Activated T-helper 2 cell treated with anti-CD3 and anti-CD28 coated beads, Interferon-gamma antibody, Interleukin-2, Interleukin-4, amounts not matched to agents 10 μg/mL and 5 μg/mL and 100 μg/mL, durations not matched to agents 14 hours and 24 hours and 36 hours (primary cell): Measurements from ENCODE around the gene ZNF425. TPM values are rescaled to one million over a fixed set of nuclear protein-coding genes. Genes with fewer than 3 reads are reported as not detected.

Source experiments
- DNase-seq: peaks from one replicate; pipeline ENCODE4 v3.0.0; 2021; ENCODE audit warnings: low spot score
- H3K27ac Mint-ChIP-seq: one replicate; pipeline ENCODE4 v1.8.0; 2021; ENCODE audit warnings: mixed read lengths
- H3K27me3 Mint-ChIP-seq: one replicate; pipeline ENCODE4 v1.8.0; 2021; ENCODE audit warnings: low read depth, mixed read lengths
- H3K36me3 Mint-ChIP-seq: one replicate; pipeline ENCODE4 v1.8.0; 2021; ENCODE audit warnings: low read depth, mixed read lengths
- H3K4me1 Mint-ChIP-seq: one replicate; pipeline ENCODE4 v1.8.0; 2021; ENCODE audit warnings: low read depth, mixed read lengths
- H3K4me3 Mint-ChIP-seq: one replicate; pipeline ENCODE4 v1.8.0; 2021; ENCODE audit warnings: low read depth, mild to moderate bottlenecking, moderate library complexity, mixed read lengths
- H3K9me3 Mint-ChIP-seq: one replicate; pipeline ENCODE4 v1.8.0; 2021; ENCODE audit warnings: mixed read lengths
- intact Hi-C: fragments of 100-400 bp; cut with micrococcal nuclease; formaldehyde crosslinking; loops from one replicate; pipeline ENCODE4 v1.15.1; 2023
- total RNA-seq: library from RNA; stranded (reverse); gene quantifications from 2 replicates; pipeline ENCODE4 v1.2.3, GENCODE V29; 2022

The ZNF425 gene
- total RNA-seq, 1 donor from 2014 or later, result 0.39 TPM

DNA sequence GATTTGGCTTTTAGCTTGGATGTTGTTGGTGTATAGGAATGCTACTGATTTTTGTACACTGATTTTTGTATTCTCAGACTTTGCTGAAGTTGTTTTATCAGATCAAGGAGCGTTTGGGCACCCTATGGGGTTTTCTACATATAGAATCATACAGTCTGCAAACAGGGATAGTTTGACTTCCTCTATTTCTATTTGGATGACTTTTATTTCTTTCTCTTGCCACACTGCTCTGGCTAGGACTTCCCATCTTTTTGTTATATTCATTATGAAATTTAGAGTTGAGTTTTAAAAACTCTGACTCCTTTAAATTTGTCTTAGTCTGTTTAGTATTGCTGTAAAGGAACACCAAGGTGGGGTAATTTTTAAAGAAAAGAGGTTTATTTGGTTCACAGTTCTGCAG lies 40.3 kb downstream of the ZNF425 start:
- Mint-ChIP-seq H3K36me3 (peaks cover 46% of the 10 kb centered on the region), H3K27me3 (no peaks in the 10 kb centered on the region), H3K27ac (no peak overlapping the region), H3K4me1 (peaks cover 7% of the 10 kb centered on the region), H3K9me3 (peaks cover 17% of the 10 kb centered on the region), H3K4me3 (no peak overlapping the region)
- DNase-seq, result no peak
- intact Hi-C loops, result no loop called here

DNA sequence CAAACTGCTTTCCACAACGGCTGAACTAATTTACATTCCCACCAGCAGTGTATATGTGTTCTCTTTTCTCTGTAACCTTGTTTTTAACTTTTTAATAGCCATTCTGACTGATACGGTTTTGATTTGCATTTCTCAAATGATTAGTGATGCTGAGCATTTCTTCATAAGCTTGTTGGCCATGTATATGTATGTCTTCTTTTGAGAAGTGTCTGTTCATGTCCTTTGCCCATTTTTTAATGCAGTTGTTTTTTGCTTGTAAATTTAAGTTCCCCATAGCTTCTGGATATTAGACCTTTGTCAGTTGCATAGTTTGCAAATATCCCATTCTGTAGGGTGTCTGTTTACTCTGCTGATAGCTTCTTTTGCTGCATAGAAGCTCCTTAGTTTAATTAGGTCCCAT lies 41.7 kb downstream of the ZNF425 start:
- Mint-ChIP-seq H3K9me3 (peaks cover 17% of the 10 kb centered on the region), H3K27ac (no peak overlapping the region), H3K4me3 (no peak overlapping the region), H3K4me1 (peaks cover 2% of the 10 kb centered on the region), H3K27me3 (no peaks in the 10 kb centered on the region), H3K36me3 (peaks cover 46% of the 10 kb centered on the region)
- no peak for DNase-seq
- intact Hi-C loops, result no loop called here

DNA sequence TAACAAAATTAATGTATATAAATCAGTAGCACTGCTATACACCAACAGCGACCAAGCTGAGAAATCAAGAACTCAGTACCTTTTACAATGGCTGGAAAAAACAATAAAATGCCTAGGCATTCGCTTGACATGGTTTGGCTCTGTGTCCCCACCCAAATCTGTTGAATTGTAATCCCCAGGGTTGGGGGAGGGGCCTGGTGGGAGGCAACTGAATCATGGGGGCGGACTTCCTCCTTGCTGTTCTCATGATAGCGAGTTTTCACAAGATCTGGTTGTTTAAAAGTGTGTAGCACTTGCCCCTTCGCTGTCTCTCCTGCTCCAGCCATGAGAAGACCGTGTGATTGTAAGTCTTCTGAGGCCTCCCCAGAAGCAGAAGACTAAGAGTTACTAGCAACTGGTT lies 44.2 kb downstream of the ZNF425 start:
- Mint-ChIP-seq H3K9me3 (peaks cover 17% of the 10 kb centered on the region), H3K4me3 (no peak overlapping the region), H3K4me1 (no peaks in the 10 kb centered on the region), H3K27ac (no peak overlapping the region), H3K27me3 (no peaks in the 10 kb centered on the region), H3K36me3 (peaks cover 49% of the 10 kb centered on the region)
- intact Hi-C loops, result no loop called here
- no peak for DNase-seq

DNA sequence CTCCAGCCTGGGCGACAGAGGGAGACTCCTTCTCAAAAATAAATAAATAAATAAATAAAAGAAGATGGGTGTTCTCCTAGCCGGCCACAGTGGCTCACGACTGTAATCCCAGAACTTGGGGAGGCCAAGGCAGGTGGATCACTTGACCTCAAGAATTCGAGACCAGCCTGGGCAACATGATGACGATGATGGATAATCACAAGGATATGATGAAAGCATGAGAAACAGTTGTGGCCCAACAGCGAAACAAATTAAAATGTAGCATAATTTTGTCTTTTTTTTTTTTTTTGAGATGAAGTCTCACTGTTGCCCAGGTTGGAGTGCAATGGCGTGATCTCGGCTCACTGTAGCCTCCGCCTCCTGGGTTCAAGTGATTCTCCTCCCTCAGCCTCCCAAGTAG lies 48.5 kb downstream of the ZNF425 start:
- Mint-ChIP-seq H3K4me3 (no peak overlapping the region), H3K4me1 (peaks cover 5% of the 10 kb centered on the region), H3K27ac (no peak overlapping the region), H3K27me3 (no peaks in the 10 kb centered on the region), H3K9me3 (no peaks in the 10 kb centered on the region), H3K36me3 (peaks cover 34% of the 10 kb centered on the region)
- DNase-seq, result no peak
- intact Hi-C loops, result no loop called here

DNA sequence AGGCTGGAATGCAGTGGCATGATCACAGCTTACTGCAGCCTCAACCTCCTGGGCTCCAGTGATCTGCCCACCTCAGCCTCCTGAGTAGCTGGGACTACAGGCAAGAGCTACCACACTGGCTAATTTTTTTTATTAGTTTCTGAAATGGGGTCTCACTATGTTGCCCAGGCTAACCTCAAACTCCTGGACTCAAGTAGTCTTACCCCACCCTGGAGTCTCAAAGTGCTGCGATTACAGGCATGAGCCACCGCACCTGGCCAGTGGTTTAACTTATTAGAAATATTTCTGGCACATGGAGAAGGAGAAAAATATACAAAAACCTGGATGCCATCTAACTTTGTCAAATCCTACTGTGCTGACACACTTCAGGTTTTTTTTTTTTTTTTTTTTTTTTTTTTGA lies 50.8 kb downstream of the ZNF425 start:
- H3K27ac Mint-ChIP-seq, result no peak overlapping the region
- peaks cover 41% of the 10 kb centered on the region for H3K36me3 Mint-ChIP-seq
- no peaks in the 10 kb centered on the region for H3K27me3 Mint-ChIP-seq
- no peaks in the 10 kb centered on the region for H3K9me3 Mint-ChIP-seq
- no peak for DNase-seq
- intact Hi-C loops, result no loop called here
- H3K4me3 Mint-ChIP-seq, result no peak overlapping the region
- H3K4me1 Mint-ChIP-seq, result peaks cover 5% of the 10 kb centered on the region

DNA sequence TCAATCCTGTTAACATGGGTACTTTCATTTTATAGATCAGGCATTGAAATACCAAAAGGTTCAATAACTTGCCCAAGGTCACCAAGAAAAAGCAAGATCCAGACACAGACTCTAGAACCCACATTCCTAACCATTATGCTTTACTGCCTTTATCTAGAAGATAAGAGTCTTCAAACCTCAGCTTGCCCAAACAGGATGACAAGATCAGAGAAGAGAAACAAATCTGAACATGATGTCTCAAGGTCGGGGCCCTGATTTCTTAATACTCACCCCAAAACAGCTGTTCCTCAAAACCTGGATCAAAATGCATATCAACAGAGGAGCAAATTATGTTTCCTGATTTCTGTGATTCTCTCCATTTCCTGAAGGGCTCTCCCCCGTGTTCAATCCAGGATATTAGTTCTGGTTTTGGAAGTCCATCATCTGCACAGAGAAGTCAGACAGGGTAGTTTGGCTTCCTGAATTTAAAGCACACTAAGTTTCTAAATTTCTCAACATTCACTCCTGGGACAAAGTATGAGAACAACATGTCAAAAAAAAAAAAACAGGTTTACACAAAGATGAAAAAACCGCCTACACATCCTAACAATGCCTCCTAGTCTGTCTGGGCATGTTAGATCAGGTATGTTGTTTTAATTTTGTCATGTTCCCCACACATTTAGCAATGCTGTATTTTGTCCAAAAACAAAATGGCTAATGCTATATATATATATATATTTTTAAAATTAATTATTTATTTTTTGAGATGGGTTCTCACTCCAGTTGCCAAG lies 51.8 kb downstream of the ZNF425 start:
- Mint-ChIP-seq H3K9me3 (no peaks in the 10 kb centered on the region), H3K4me1 (peaks cover 5% of the 10 kb centered on the region), H3K27ac (no peak overlapping the region), H3K27me3 (no peaks in the 10 kb centered on the region), H3K36me3 (peaks cover 45% of the 10 kb centered on the region), H3K4me3 (no peak overlapping the region)
- intact Hi-C loops, result no loop called here
- no peak for DNase-seq

DNA sequence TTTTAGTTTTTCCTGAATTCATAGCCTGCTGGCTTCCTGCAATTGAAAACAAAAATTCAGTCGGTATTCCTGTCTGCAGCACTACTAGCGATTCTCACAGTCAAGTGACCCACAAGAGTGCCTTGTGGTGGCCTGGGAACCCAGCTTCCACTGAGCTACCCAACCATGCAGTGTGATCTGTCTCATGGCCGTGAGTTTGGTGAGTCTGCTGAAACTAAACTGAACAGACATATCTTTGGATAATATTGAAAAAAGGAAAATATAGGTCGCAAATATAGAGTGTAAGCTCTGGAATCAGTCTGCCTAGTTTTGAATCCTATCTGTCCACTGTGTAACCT lies 53.7 kb downstream of the ZNF425 start:
- no peak overlapping the region for H3K27ac Mint-ChIP-seq
- intact Hi-C loops, result no loop called here
- H3K27me3 Mint-ChIP-seq, result no peaks in the 10 kb centered on the region
- peaks cover 5% of the 10 kb centered on the region for H3K4me1 Mint-ChIP-seq
- peaks cover 44% of the 10 kb centered on the region for H3K36me3 Mint-ChIP-seq
- no peaks in the 10 kb centered on the region for H3K9me3 Mint-ChIP-seq
- DNase-seq, result no peak
- H3K4me3 Mint-ChIP-seq, result peak overlapping the region; percentile 52

DNA sequence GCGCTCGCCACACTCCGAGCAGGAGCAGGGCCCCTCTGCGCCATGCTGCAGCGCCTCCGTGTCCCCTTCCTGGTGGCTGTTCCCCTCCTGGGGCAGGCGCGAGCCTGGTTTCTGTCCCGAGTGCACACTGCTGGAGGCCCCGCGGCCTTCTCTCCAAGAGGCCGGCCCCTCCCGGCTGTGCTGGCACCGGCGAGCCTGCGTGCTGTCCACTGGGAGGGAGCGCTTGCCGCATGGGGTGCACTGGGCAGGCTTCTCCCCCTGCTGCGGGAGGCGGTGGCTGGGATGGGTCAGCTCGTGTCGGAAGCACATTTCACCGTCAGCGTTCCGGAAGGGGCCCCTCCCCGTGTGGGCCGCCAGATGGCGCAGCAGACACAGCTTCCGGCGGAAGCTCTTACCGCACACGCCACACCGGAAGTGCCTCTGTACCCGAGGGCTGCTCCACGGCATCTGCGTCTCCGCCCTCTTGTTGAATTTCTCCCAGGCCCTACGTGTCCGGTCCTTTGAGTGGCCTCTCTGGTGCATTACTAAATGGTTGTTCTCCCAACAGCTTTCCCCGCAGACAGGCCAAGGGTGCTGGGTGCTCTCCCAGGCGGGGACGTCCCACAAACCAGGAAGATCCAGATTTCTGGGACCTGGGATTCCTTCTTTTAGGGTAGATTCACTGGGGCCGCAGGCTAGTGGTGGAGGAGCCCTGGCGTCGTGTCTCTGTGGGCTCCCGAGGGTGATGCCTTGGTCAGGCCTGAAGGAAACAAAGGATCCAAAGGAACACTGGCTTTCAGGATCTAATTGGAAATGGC lies 54.3 kb downstream of the ZNF425 start:
- Mint-ChIP-seq H3K27me3 (no peaks in the 10 kb centered on the region), H3K27ac (peak overlapping the region; percentile 17), H3K9me3 (no peaks in the 10 kb centered on the region), H3K4me3 (peak overlapping the region; percentile 52), H3K36me3 (peaks cover 40% of the 10 kb centered on the region), H3K4me1 (peaks cover 5% of the 10 kb centered on the region)
- peak; percentile 49 for DNase-seq
- intact Hi-C loops, result no loop called here

DNA sequence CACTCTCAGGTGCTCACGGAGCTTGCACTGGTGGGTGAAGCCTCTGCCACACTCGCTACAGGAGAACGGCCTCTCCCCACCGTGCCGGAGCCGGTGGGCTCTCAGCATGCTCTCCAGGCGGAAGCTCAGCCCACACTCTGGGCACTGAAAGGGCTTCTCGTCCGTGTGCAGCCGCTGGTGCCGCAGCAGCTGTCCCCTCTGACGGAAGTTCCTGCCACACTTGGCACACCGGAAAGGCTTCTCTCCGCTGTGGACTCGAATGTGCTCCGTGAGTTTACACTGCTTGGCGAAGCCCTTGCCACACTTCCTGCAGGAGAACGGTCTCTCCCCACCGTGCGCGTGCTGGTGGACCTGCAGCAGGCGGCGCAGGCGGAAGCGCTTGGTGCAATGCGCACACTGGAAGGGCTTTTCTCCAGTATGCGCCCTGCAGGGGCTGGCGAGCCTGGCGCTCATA lies 54.9 kb downstream of the ZNF425 start:
- no peaks in the 10 kb centered on the region for H3K9me3 Mint-ChIP-seq
- H3K27ac Mint-ChIP-seq, result no peak overlapping the region
- H3K27me3 Mint-ChIP-seq, result no peaks in the 10 kb centered on the region
- intact Hi-C loops, result no loop called here
- H3K36me3 Mint-ChIP-seq, result peaks cover 37% of the 10 kb centered on the region
- H3K4me3 Mint-ChIP-seq, result no peak overlapping the region
- H3K4me1 Mint-ChIP-seq, result peaks cover 5% of the 10 kb centered on the region
- no peak for DNase-seq

DNA sequence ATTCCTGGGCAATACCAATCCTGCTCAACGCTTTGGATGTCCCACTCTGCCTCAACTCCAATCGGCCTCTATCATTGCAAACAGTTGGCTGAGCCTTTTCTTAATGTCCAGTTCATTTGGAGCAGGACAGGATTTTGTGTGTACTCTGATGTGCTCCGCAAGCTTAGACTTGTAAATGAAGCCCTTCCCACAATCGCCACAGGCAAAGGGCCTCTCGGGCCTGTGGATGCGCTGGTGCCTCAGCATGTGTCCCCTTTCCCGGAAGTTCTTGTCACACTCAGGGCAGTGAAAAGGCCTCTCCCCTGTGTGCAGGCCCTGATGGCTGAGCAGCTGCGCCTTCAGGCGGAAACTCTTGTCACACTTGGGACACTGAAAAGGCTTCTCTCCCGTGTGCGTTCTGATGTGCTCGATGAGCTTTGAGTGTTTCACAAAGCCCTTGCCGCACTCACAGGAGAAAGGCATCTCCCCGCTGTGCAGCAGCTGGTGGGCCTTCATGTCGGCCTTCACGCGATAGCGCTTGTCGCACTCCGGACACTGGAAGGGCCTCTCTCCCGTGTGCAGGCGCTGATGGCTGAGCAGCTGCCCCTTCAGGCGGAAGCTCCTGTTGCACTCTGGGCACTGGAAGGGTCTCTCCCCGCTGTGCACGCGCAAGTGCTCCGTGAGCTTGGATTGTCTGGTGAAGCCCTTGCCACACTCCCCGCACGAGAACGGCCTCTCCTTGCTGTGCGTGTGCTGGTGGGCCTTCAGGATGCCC lies 55.6 kb downstream of the ZNF425 start:
- H3K9me3 Mint-ChIP-seq, result no peaks in the 10 kb centered on the region
- intact Hi-C loops, result no loop called here
- peaks cover 37% of the 10 kb centered on the region for H3K36me3 Mint-ChIP-seq
- DNase-seq, result no peak
- peaks cover 5% of the 10 kb centered on the region for H3K4me1 Mint-ChIP-seq
- H3K27me3 Mint-ChIP-seq, result no peaks in the 10 kb centered on the region
- H3K27ac Mint-ChIP-seq, result no peak overlapping the region
- no peak overlapping the region for H3K4me3 Mint-ChIP-seq

DNA sequence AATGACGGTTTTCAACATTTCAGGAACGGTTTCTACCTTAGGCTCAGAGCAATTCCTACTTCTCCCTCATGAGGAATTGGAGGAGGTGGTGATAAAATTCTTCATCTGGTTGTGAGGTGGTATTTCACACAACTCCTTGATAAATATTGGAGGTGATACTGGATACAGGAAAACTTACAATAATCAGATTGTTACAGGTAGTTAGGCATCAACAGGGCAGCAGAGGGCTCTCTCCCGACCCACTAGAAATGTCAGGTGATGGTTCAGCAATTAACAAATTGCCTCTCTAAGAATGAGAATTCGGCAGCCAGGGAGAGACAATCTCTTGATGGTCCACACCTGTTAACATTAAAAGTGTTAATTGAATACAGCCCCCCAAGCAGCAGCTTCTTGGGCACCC lies 58.3 kb downstream of the ZNF425 start:
- H3K9me3 Mint-ChIP-seq, result no peaks in the 10 kb centered on the region
- H3K36me3 Mint-ChIP-seq, result peaks cover 26% of the 10 kb centered on the region
- H3K4me3 Mint-ChIP-seq, result no peak overlapping the region
- no peaks in the 10 kb centered on the region for H3K27me3 Mint-ChIP-seq
- peaks cover 5% of the 10 kb centered on the region for H3K4me1 Mint-ChIP-seq
- H3K27ac Mint-ChIP-seq, result no peak overlapping the region
- no peak for DNase-seq
- intact Hi-C loops, result no loop called here

DNA sequence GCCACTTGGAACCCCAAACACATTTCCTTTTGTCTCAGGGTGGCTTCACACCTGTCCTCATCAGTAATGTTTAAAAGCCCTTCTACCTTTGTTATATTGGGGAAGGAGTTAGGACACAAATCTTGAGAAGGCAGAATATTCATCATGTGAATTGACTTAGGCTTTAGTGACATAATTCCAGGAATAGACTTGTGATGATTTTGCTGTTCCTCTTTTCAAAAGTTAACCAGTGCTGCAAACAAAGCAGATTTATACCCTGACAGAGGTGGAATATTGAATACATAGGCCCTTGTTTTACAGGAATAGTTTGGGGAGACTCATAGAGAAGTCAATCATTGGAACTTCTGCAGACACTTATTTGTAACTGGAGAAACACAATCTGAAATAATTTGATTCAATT lies 62.6 kb downstream of the ZNF425 start:
- DNase-seq, result no peak
- Mint-ChIP-seq H3K27ac (no peak overlapping the region), H3K27me3 (no peaks in the 10 kb centered on the region), H3K9me3 (no peaks in the 10 kb centered on the region), H3K4me3 (peak overlapping the region; percentile 55), H3K4me1 (peaks cover 5% of the 10 kb centered on the region), H3K36me3 (peaks cover 5% of the 10 kb centered on the region)
- intact Hi-C loops, result no loop called here
